ENCODE results near the gene TXLNA.

- no peak for TF ChIP-seq CTCF (optimal IDR thresholded peaks at IDR 0.05 in 1 of 3, IDR thresholded peaks at IDR 0.05 in 1 of 3, conservative IDR thresholded peaks at IDR 0.05 in 1 of 3; ENCODE audit: extremely low read depth in 1 of 3, insufficient read depth in 2 of 3, low read length in 3 of 3)
- no peak for TF ChIP-seq EZH2 (IDR thresholded peaks at IDR 0.05; ENCODE audit: low read length)
Observed at GRCh38 chr1:32150847-32151246, 28.6 kb upstream of the TXLNA start.

All from keratinocyte (primary cell).